PFSK-1 (cell line): ENCODE results near the gene TPRG1.

ENCODE experiments used
- POLR2AphosphoS5 ChIP-seq: IDR thresholded peaks from 2 replicates; pipeline ENCODE4 v1.6.1; 2012; ENCODE audit warnings: low read depth, mild to moderate bottlenecking, control low read depth, low read length, moderate library complexity
- REST ChIP-seq, 2 experiments: IDR thresholded peaks; 2 replicates each; pipeline versions ENCODE4 v1.6.1 to v1.8.0; 2011 to 2012; ENCODE audit warnings: low read depth in 2 of 2, low read length in 2 of 2, control low read depth in 1 of 2, inconsistent platforms in 1 of 2, mild to moderate bottlenecking in 1 of 2, moderate library complexity in 1 of 2; ENCODE audit not compliant: insufficient read depth in 1 of 2

DNA sequence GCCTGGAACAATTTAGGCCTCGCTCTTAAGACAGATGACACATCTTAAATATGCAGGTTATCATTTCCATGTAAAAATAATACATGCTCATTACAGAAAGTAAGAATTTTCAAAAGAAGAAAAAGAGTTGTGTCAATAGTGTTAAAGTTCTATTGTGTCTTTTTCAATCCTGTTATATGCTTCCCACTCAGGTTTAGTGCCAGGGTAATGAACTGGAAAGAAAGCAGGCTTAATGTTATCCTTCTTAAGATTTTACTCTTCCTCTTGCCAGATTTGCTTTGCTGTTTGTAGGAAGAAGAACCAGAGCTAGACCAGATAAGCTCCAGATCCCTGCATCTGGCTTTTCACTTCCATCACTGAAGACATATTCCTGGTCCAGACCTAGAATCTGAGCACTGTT lies 128.6 kb downstream of the TPRG1 start:
- TF ChIP-seq POLR2AphosphoS5 (no peak), REST (IDR thresholded peaks at IDR 0.05; ENCODE audit: insufficient read depth in 1 of 2, low read depth in 2 of 2, low read length in 2 of 2) (no peak)
